ENCODE measurements around the gene CDH13.

DNA sequence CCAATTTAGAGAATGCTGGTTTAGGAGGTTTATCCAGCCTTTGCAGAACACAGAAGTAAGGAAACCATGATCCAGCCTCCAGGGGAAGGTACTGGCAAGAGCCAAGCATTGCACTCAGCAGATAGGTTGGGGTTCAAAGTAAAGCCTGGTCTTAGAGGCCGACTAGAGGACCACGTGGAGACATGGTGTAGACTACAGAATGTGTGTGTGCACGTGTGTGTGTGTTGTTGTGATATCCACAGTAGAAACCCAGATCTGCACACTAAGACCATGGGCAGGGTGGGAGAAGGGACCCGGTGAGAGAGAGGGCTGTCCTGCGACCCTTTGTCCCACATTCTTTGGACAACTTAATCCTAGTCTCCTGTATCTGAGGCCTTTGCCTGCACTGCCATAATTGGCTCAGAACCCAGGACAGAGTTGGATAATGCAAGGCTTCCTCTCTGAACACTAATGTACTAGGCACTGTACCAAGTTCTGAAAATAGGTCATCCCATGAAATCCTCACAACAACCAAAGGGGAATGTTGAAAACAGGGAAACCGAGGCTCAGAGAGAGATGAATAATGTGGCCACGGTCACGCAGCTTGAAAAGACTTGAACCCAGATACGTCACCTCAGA is 855.9 kb downstream of the CDH13 start:
- TF ChIP-seq, protein P1, sequence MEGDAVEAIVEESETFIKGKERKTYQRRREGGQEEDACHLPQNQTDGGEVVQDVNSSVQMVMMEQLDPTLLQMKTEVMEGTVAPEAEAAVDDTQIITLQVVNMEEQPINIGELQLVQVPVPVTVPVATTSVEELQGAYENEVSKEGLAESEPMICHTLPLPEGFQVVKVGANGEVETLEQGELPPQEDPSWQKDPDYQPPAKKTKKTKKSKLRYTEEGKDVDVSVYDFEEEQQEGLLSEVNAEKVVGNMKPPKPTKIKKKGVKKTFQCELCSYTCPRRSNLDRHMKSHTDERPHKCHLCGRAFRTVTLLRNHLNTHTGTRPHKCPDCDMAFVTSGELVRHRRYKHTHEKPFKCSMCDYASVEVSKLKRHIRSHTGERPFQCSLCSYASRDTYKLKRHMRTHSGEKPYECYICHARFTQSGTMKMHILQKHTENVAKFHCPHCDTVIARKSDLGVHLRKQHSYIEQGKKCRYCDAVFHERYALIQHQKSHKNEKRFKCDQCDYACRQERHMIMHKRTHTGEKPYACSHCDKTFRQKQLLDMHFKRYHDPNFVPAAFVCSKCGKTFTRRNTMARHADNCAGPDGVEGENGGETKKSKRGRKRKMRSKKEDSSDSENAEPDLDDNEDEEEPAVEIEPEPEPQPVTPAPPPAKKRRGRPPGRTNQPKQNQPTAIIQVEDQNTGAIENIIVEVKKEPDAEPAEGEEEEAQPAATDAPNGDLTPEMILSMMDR (conservative IDR thresholded peaks at IDR 0.05): no peak
- no peak for TF ChIP-seq ZFX (IDR thresholded peaks at IDR 0.05)
